HG03460 (cell line): ENCODE measurements around the gene HDAC3.
"Not testable (repeated sequence)": the region's sequence is repeated elsewhere in the genome, so short reads cannot be mapped to it uniquely, and the experiment has no call there.

Experiments
- ATAC-seq: cut with Tn5 transposase; IDR thresholded peaks from one replicate; pipeline ENCODE4 v1.9.1; 2021; ENCODE audit not compliant: unreplicated experiment

Gene HDAC3

GRCh38 chr5:141636106-141636412 lies 590 bp downstream of the HDAC3 start:
- no peak for ATAC-seq

- no peak for ATAC-seq
Measured at GRCh38 chr5:141635646-141636045, 1.0 kb downstream of the HDAC3 start.

DNA sequence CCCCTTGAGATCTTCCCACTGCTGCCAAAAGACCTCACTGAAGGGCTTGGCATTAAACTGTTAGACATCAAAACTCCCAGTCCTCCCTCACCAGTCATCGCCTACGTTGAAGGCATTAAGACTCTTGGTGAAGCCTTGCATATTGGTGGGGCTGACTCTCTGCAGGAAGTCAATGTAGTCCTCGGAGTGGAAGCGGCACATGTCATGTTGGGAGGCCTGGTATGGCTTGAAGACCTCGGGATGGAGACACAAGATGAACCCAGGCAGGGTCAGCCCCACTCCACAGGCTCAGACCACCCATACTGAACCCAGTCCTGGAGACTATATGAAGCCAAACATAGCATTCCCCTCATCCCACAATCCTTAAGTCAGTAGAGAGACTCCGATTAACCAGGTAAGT lies 1.9 kb downstream of the HDAC3 start:
- ATAC-seq: no peak

- ATAC-seq: peak; percentile 60
Measured at GRCh38 chr5:141633871-141634561, 2.6 kb downstream of the HDAC3 start.

GRCh38 chr5:141632650-141633049 lies 4.0 kb downstream of the HDAC3 start:
- ATAC-seq: no peak

GRCh38 chr5:141630570-141631140 lies 6.0 kb downstream of the HDAC3 start:
- no peak for ATAC-seq

- ATAC-seq: no peak
Measured at GRCh38 chr5:141628175-141628788, 8.4 kb downstream of the HDAC3 start.

- ATAC-seq: no peak
Measured at GRCh38 chr5:141623611-141624010, 13.0 kb downstream of the HDAC3 start.

- peak; percentile 48 for ATAC-seq
Measured at GRCh38 chr5:141623186-141623585, 13.5 kb downstream of the HDAC3 start.

DNA sequence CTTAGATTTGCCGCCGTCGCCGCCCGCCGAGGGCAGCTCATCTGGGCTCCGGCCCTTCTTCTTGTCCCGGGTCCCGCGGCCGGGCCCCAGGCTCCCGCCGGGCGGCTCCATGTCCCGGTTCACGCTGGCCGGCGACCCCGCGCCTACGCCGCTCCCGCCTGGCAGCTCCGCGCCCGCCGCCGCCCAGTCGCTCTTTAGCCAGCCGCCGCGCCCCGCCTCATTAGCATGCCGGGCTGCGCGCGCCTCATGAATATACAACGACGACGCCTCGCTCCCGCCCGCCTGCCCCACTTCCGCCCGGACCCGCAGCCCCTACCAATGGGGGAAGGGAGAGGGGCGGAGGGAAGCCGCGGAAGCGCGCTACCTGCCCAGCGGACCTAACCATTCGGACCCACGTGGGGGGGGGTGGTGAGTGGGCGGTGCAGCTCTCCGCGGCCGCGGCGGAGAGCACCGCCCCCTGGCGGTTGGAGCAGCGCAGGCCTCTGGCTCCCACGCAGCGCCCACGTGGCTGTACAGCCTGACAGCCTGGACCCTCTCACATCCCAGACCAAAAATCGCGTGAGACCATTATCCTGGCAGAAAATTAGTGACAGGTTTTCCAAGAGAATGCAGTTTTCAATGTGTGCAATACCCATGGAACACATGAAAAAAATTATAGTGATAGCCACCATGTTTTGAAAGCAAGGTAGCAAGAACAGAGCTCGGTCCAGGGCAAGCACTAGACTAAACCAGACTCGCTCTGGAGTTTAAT lies 17.7 kb downstream of the HDAC3 start, which contains the start of gene DIAPH1:
Gene DIAPH1, minus strand, starts transcription at position 197 of the 751 bp plus-strand sequence. Its CDS starts 86 bp downstream, at position 111.
- peak; percentile 75 for ATAC-seq

GRCh38 chr5:141618030-141618803 lies 18.4 kb downstream of the HDAC3 start:
- ATAC-seq: peak; percentile 31

DNA sequence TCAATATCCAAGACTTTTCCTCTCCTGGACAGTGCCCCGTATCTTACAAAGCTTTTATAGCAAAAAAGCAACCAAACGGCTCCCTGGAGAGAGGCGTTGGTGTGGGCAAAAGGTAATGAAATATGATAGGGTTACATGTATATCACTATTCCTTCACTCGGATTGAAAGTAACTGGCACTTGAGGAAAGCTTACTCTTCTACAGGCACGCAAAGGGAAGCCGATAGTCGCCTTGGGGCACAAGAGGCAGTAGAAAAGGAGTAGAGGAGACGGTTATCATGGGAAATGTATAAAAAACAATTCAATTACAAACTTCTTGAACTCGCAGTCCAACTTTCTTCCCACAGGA lies 19.0 kb downstream of the HDAC3 start:
- ATAC-seq: no peak

DNA sequence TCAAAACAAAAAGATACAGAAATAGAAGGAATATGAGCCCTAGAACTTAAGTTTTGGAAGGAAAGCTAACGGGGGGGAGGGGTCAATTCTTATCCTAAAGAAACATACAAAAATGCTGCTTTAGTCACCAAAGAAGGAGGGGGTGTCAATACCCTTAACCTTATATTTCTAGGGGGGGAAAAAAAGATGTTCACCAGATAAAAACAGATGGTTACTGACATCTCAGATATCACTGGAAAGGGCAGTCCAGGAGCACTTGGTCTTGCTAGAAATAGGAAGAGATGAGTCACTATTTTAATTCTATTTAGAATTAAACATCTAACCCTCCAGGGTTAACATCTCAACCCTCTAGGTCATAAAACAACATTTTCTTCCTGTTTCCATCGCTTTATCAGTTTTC lies 19.5 kb downstream of the HDAC3 start:
- no peak for ATAC-seq

GRCh38 chr5:141615991-141616720 lies 20.5 kb downstream of the HDAC3 start:
- ATAC-seq: no peak

DNA sequence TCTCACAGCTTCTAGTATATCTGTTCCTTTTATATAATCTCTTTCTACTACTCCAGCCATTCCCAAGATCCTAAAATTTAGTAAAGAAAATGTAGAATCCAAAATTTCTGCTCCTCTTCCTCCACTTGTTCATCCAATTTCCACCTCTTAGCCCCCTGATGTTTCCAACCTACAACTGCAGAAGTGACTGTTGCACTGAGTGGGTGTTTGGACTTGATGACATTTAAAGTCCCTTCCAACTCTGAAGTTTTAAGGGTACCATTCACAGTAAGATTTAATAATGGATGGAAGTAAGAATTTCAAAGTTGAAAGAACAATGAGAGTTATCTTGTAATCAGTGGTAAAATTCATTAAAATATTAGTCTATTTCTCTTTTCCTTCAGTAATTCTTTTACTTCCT lies 23.3 kb downstream of the HDAC3 start:
- ATAC-seq: no peak

GRCh38 chr5:141611289-141611688 lies 25.4 kb downstream of the HDAC3 start:
- ATAC-seq: no peak

GRCh38 chr5:141609921-141610320 lies 26.7 kb downstream of the HDAC3 start:
- not testable (repeated sequence) for ATAC-seq

DNA sequence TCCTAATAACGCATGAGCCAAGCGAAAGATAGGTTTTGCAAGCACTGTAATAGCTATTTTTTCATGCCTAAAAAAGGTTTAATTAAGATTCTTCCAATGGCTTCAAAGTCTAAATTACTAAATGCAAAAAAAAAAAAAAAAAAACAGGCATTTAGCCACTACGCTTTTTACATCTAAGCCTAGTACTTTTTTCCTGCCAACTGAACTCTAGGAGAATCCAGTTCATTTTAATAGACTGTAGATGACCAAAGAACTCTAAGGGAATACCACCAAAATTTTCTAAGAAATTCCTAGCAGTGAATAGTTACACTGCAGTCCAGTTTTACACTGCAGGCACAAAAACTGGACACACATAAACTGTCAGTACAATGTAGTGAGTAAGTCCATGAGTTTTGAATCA lies 27.6 kb downstream of the HDAC3 start:
- no peak for ATAC-seq

DNA sequence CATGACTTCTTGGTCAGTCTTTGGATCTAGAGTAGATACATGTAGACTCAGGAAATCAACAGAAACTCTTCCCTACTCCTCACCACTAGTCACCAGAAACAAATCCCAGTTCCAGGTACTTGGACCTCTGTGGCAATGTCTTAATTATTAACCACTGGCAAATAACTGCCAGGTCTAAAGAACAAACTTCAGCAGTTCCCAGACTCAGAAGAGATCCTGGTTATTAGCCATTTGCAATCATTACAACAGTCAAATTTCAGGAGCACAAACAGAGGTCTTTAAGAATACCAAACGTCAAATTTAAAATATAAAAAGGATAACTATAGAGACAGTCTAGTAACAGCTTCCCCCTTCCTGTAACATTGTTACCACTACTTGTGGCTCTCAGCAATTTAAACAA lies 28.1 kb downstream of the HDAC3 start:
- ATAC-seq: no peak

DNA sequence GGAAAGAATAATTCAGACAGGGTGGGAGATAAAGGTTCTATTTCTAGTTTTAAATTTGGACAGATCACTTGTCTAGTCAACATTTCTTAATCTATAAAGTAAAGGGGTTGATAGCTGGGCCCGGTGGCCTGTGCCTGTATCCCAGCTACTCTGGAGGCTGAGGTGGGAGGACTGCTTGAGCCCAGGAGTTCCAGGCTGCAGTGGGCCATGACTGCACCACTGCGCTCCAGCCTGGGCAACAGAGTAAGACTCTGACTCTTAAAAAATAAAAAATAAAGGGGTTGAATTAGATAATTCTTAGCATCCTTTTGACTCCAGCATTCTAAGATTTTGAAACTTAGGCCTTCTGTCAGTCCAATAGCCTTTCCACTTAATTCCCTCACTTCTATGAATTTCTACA lies 28.6 kb downstream of the HDAC3 start:
- no peak for ATAC-seq
